Mucosa of rectum (tissue), 2 donors: ENCODE data around the gene RAPGEF1.
A peak's percentile ranks its signal among the peaks of the same experiment; 100 is the strongest.

ENCODE experiments used
- H3K27ac ChIP-seq, 2 donors: one replicate each; pipeline ENCODE4 v1.7.0; 2013; ENCODE audit warnings: inconsistent platforms in 2 of 2, low read depth in 2 of 2, low read length in 2 of 2
- H3K27me3 ChIP-seq, 2 donors: one replicate each; pipeline ENCODE4 v1.7.0; 2013; ENCODE audit warnings: low read length in 2 of 2; ENCODE audit not compliant: control insufficient read depth in 2 of 2, insufficient read depth in 2 of 2
- H3K36me3 ChIP-seq, 2 donors: one replicate each; pipeline ENCODE4 v1.7.0; 2013; ENCODE audit warnings: low read length in 2 of 2; ENCODE audit not compliant: control insufficient read depth in 2 of 2, insufficient read depth in 2 of 2
- H3K4me1 ChIP-seq, 2 donors: one replicate each; pipeline ENCODE4 v1.7.0; 2013; ENCODE audit warnings: low read length in 2 of 2, mild to moderate bottlenecking in 1 of 2; ENCODE audit not compliant: control insufficient read depth in 2 of 2, insufficient read depth in 2 of 2
- H3K4me3 ChIP-seq, 2 donors: one replicate each; pipeline ENCODE4 v1.7.0; 2013; ENCODE audit warnings: low read length in 2 of 2
- H3K9ac ChIP-seq, 2 donors: one replicate each; pipeline ENCODE4 v1.7.0; 2013; ENCODE audit warnings: low read length in 2 of 2, low read depth in 1 of 2, mild to moderate bottlenecking in 1 of 2
- H3K9me3 ChIP-seq, 2 donors: one replicate each; pipeline ENCODE4 v1.7.0; 2013; ENCODE audit warnings: low read length in 2 of 2; ENCODE audit not compliant: control insufficient read depth in 2 of 2
- donor health status: healthy.
- donor health status: Normal muscosa, but diverticular disease.

Gene RAPGEF1, protein sequence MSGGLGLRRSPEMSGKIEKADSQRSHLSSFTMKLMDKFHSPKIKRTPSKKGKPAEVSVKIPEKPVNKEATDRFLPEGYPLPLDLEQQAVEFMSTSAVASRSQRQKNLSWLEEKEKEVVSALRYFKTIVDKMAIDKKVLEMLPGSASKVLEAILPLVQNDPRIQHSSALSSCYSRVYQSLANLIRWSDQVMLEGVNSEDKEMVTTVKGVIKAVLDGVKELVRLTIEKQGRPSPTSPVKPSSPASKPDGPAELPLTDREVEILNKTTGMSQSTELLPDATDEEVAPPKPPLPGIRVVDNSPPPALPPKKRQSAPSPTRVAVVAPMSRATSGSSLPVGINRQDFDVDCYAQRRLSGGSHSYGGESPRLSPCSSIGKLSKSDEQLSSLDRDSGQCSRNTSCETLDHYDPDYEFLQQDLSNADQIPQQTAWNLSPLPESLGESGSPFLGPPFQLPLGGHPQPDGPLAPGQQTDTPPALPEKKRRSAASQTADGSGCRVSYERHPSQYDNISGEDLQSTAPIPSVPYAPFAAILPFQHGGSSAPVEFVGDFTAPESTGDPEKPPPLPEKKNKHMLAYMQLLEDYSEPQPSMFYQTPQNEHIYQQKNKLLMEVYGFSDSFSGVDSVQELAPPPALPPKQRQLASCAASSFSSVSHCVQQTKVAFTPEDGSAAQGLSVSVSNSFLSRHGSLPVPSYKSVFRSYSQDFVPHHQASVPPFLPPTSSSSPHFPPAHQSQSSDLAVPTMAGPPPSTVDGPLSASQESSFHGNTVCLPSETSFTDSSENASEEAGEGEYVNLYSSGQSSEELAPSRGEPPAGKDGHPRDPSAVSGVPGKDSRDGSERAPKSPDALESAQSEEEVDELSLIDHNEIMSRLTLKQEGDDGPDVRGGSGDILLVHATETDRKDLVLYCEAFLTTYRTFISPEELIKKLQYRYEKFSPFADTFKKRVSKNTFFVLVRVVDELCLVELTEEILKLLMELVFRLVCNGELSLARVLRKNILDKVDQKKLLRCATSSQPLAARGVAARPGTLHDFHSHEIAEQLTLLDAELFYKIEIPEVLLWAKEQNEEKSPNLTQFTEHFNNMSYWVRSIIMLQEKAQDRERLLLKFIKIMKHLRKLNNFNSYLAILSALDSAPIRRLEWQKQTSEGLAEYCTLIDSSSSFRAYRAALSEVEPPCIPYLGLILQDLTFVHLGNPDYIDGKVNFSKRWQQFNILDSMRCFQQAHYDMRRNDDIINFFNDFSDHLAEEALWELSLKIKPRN (N-terminal part only)

DNA sequence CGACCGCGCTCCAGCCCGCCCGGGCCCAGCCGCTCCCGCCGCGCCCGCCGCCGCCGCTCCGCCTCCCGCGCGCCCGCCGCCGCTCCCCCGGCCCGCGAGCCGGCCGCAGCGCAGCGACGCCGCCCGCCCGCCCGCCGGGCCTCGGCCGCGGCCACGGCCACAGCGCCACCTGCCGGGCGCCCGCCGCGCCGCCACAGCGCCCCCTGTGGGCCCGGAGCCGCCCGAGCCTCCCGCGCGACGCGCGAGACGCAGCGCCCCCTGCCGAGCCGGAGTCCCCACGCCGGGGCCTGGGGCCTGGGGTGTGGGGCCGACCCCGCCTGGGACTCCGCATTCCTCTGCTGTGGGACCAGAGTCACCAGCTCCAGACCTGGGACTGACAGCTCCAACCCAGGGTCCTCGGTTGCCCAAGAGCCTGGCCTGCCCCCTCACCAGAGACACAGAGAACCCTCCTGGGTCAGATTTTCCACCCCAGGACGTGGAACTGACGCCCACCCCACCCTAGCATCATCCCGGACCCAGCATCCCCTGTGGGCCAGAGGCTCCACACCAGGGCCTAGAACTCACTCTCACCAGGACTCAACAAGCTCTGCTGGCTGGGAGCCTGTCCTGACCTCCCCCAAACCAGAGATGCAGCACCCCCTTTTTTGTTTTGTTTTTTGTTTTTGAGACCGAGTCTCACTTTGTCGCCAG, at the start of gene RAPGEF1:
Gene RAPGEF1, minus strand, starts transcription at position 118 of the 690 bp plus-strand sequence. CDS start 246 bp downstream, outside the sequence.
- Histone ChIP-seq H3K9ac (peak within 1 kb of the TSS; percentile 80 to 87), H3K27ac (peak within 1 kb of the TSS; percentile 82 to 83), H3K36me3 (no peaks in the 10 kb centered on the region), H3K27me3 (no peaks in the 10 kb centered on the region), H3K4me1 (peaks cover 32 to 33% of the 10 kb centered on the region in 2 donors), H3K4me3 (peak within 1 kb of the TSS; percentile 79 to 93), H3K9me3 (no peaks in the 10 kb centered on the region)

DNA sequence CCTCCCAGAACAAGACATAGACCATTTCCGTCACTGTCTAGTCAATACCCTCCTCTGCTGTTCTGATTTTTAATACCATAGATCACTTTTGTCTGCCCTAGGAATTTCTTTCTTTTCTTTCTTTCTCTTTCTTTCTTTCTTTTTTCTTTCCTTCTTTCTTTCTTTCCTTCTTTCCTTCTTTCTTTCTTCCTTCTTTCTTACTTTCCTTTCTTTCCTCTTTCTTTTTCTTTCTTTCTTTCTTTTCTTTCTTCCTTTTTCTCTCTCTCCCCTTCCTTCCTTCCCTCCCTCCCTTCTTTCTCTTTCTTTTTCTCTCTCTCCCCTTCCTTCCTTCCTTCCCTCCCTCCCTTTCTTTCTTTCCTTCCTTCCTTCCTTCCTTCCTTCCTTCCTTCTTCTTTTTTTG, 49.0 kb upstream of the RAPGEF1 start:
- Histone ChIP-seq H3K27me3 (peaks cover 4 to 6% of the 10 kb centered on the region in 2 donors), H3K4me1 (no peaks in the 10 kb centered on the region), H3K36me3 (no peaks in the 10 kb centered on the region), H3K27ac (no peak overlapping the region), H3K9me3 (no peaks in the 10 kb centered on the region), H3K4me3 (no peak overlapping the region), H3K9ac (no peak overlapping the region)

DNA sequence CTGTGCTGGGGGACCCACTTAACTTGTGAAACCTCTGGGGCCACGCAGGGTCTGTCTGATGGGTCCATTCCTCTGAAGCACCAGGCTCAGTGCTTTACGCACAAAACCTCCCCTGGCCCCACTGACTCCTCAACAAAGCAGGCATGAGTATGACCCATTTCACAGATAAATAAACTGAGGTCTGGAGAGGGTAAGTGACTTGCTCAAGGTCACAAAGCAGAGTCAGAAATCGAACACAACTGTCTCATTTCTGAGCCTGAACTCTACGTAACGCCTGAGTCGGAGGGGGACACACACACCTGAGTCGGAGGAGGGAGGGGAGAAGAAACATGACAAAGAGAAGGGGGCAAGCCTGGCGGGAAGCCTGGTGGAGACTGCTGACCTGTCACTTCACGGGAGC, 48.0 kb upstream of the RAPGEF1 start:
- Histone ChIP-seq H3K9ac (no peak overlapping the region), H3K36me3 (no peaks in the 10 kb centered on the region), H3K4me1 (no peaks in the 10 kb centered on the region), H3K9me3 (no peaks in the 10 kb centered on the region), H3K4me3 (no peak overlapping the region), H3K27me3 (peaks cover 4 to 6% of the 10 kb centered on the region in 2 donors), H3K27ac (no peak overlapping the region)

DNA sequence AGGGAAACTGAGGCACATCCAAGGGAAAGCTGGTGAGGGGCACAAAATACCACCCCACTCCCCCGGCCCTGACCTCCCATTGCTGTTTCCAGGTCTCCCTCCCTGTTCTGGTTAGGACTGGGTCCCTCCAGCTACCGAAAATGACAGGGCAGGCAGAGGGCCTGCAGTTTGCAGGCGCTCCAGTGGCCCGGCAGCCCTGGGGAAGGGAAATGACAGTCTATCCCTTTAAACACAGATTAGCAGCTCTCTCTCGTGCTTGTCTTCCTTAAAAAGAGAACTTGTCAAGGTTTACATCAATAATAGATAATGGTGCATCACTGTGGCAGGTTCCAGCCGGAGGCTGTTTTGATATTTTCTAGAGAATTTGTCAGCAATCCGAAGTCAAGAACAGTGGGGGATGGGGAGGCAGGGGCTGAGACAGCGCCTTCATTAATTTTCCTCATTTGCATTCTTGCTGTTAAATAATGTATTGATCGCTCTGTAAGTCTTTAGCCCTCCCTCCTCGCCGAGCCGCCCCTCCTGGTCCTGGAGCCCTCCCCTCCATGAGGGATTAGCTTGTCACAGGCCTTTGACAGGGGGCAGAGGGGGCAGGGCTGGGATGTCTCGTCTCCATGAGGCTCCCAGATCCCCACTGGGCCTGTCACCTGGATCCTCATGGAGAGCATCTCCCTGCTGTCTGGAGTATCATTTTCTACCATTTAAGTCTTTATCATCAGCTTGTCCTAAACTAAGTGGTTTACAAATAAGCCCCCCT, 45.0 kb upstream of the RAPGEF1 start:
- no peak overlapping the region for H3K9ac ChIP-seq
- no peaks in the 10 kb centered on the region for H3K36me3 ChIP-seq
- H3K9me3 ChIP-seq: no peaks in the 10 kb centered on the region
- no peak overlapping the region for H3K27ac ChIP-seq
- no peaks in the 10 kb centered on the region for H3K4me1 ChIP-seq
- H3K27me3 ChIP-seq: peaks cover 4 to 6% of the 10 kb centered on the region in 2 donors
- no peak overlapping the region for H3K4me3 ChIP-seq

DNA sequence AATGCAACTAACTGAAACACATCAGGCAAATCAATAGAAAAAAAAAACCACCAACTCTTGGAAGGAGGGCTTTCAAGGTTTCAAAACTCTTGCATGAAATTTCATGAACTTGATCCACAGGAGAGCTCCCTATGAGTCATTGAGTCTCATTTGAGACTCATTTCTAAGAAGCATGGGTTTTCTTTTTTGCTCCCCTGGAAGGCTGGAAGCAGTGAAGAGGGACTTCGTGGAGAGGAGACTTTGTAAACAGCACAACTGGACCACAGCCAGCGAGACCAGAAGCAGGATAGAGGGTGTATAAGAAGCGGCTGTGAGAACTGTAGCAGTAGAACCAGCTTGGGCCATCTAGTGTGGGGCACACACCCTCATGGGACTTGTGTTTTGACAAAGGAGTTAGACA, 41.2 kb upstream of the RAPGEF1 start:
- H3K27ac ChIP-seq: no peak overlapping the region
- H3K9ac ChIP-seq: no peak overlapping the region
- no peaks in the 10 kb centered on the region for H3K9me3 ChIP-seq
- no peaks in the 10 kb centered on the region for H3K4me1 ChIP-seq
- H3K27me3 ChIP-seq: peaks cover 0 to 4% of the 10 kb centered on the region in 2 donors
- no peak overlapping the region for H3K4me3 ChIP-seq
- H3K36me3 ChIP-seq: no peaks in the 10 kb centered on the region

DNA sequence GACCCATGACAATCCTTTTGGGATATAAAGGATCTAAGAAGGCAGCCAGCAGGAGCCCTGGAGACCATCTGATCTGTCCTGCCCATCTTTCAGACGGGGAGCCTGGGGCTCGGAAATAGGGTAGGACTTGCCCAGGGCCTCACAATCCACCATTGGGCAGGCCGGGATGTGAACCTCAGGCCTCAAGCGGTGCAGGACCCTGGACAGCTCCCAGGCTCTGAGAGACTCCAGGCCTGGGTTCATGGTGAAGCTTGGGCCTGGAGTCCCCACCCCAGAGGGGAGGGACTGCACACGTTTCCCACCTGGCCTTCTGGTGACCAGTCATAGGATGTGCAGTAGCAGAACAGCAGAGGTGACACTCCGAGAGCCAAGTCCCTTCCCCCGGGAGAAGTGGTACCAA, 36.6 kb upstream of the RAPGEF1 start:
- no peaks in the 10 kb centered on the region for H3K9me3 ChIP-seq
- H3K27ac ChIP-seq: no peak overlapping the region
- no peaks in the 10 kb centered on the region for H3K36me3 ChIP-seq
- H3K4me1 ChIP-seq: no peaks in the 10 kb centered on the region
- H3K27me3 ChIP-seq: no peaks in the 10 kb centered on the region
- H3K4me3 ChIP-seq: no peak overlapping the region
- H3K9ac ChIP-seq: no peak overlapping the region

DNA sequence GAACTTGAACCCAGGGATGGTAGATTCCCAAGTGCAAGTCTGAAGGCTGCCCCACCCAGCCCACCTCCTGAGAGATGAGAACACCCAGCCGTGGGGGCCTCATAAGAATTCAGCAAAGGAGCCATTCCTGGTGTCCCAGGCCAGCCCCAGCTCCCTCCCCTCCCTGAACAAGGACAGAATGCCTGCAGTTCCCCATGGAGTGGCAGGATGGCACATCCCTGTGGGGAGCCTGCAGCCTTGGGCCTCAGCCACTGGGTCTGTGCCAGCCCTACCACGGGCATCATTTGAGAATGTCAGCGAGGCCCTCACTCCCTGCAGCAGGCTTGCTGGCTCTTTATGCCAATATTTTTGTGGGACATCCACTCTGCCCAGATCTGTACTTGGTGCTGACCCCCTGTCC, 36.2 kb upstream of the RAPGEF1 start:
- H3K9me3 ChIP-seq: no peaks in the 10 kb centered on the region
- no peak overlapping the region for H3K27ac ChIP-seq
- no peaks in the 10 kb centered on the region for H3K4me1 ChIP-seq
- no peaks in the 10 kb centered on the region for H3K27me3 ChIP-seq
- no peaks in the 10 kb centered on the region for H3K36me3 ChIP-seq
- no peak overlapping the region for H3K9ac ChIP-seq
- H3K4me3 ChIP-seq: no peak overlapping the region

DNA sequence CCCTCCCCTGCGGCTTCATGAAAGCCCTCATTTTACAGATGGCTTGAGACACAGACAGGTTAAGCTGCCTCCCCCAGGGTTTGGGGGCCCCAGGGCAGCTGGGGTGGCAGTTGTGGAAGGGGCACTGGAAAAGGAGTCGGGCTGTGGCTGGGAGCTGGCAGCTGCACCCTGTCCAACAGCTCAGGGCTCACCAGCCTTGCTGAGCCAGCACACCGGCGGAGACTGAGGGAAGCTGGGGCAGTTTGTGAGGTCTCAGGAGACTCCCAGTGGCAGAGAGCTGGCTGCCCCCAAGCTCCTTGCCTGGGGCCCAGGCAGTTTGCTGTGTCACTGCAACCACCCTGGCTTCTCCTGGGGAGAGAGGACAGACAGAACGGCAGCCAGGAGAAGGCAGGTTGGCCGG, 34.8 kb upstream of the RAPGEF1 start:
- H3K9me3 ChIP-seq: no peaks in the 10 kb centered on the region
- H3K4me3 ChIP-seq: no peak overlapping the region
- H3K27me3 ChIP-seq: no peaks in the 10 kb centered on the region
- H3K36me3 ChIP-seq: no peaks in the 10 kb centered on the region
- no peak overlapping the region for H3K9ac ChIP-seq
- H3K4me1 ChIP-seq: no peaks in the 10 kb centered on the region
- H3K27ac ChIP-seq: no peak overlapping the region

DNA sequence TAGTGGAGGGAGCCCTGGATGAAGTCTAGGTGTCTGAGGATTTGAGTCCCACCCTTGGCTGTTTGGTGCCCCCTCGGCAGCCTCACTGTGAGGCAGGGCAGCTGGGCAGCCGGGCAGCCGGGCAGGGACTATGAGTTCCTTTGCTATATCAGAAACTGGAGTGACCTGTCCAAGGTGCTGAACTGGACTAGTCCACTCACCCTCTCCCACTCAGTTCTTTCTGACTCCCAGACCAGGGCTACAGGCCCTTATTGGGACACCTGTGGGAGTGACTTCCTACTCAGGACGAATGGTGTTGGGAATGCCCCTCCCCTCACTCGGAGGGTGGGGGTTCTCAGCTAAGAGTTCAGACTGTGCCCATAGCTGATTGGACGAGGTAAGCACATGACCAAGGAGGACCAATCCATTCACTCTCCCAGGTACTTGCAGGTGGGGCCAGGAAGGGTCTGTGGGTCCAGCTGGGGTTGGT, 34.1 kb upstream of the RAPGEF1 start:
- Histone ChIP-seq H3K27me3 (no peaks in the 10 kb centered on the region), H3K27ac (no peak overlapping the region), H3K36me3 (no peaks in the 10 kb centered on the region), H3K9ac (no peak overlapping the region), H3K9me3 (no peaks in the 10 kb centered on the region), H3K4me3 (no peak overlapping the region), H3K4me1 (no peaks in the 10 kb centered on the region)
